ENCODE data around the gene NOX5. TPM values are rescaled to one million over a fixed set of nuclear protein-coding genes. Genes with fewer than 3 reads are reported as not detected.

The NOX5 gene
- total and polyA plus RNA-seq, 4 donors: 0.18 to 0.23 (median 0.19) TPM; not detected in 1

DNA sequence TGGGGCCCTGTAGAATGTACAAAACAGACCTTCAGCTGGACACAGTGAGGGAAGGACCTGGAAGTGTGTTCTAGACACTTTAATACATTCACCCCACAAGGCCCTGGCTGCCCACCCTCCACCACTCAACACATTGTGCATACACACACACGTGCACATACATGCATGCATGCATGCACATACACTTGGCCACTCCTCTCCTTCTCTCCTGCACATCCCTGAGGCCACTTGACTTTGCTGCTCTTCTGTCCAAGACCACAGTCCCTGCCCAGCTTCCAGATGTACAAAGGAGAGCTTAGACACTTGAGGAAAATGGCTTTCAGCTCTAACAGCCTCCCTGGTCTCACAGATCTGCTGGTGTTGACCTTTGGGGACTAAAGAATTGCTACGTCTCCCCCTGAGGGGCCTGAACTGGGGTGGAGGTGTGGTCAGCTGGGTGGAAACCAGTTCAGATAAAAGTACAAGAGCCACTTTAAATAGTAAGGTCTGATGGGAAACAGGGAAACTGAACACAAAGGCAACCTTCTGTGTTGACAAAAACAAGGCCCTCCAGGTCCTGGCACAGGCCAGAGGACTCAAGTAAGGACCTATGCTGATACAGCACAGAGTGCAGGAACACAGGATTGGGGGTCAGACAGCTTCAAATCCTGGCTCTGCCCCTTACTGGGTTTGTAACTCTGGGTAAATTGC lies 24.8 kb upstream of the NOX5 start:
- no peaks in the 10 kb centered on the region for H3K27me3 ChIP-seq (ENCODE audit: control insufficient read depth in 1 of 2, insufficient read depth in 2 of 2, low read length in 1 of 2)
- no peaks in the 10 kb centered on the region for H3K4me1 ChIP-seq (ENCODE audit: control insufficient read depth in 1 of 2, insufficient read depth in 2 of 2, low read length in 2 of 2)
- intact Hi-C loops (cut with DNase I): no loop called here
- H3K36me3 ChIP-seq (ENCODE audit: control insufficient read depth in 1 of 2, insufficient read depth in 2 of 2, low read length in 1 of 2): no peaks in the 10 kb centered on the region
- no peaks in the 10 kb centered on the region for H3K9me3 ChIP-seq (ENCODE audit: control insufficient read depth, low read length)
- no peak for ATAC-seq (ENCODE audit: low FRiP score)
- no peak overlapping the region for H3K27ac ChIP-seq (ENCODE audit: low read depth in 1 of 2, low read length in 2 of 2)
- no peak overlapping the region for H3K4me3 ChIP-seq (ENCODE audit: low read length in 2 of 2)
- 68 to 88% methylated on average over 2 of the region's 2 CpGs for WGBS, 2 donors
- no peak for DNase-seq

DNA sequence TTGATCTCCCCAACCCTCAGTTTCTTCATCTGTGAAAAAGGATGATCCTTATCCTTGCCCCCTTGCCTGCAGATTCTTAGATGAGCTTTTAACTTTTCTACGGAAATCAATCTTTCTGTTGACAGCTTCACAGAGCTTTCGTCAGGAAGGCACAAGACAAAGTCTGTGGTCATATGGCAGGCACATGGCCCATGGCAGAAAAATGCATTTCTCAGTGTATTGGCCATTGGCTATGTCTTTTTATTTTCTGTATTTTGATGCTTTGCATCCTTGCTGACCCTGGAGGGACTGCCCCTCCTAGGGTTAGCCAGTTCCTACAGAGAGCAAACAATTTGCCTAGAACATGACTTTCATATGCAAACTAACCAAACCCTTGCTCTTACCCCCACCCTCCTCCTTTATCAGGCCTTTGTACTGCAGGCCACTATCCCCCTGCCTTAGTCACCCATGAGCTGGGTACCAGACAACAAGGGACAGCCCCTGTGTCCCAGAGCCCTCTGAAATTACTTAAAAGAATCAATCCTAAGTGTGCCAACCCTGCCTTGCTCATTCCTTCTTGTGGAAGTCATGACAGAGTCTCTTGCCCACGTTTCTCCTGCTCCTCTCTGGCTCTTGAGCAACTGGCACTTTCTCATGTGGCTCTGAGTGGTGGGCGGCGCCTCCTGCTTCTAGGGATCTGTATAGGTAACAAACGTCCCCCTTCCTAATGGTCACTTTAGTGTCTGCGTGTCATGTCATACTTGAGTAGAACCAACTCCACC lies 24.1 kb upstream of the NOX5 start:
- Histone ChIP-seq H3K9me3 (ENCODE audit: control insufficient read depth, low read length) (no peaks in the 10 kb centered on the region), H3K36me3 (ENCODE audit: control insufficient read depth in 1 of 2, insufficient read depth in 2 of 2, low read length in 1 of 2) (no peaks in the 10 kb centered on the region), H3K4me1 (ENCODE audit: control insufficient read depth in 1 of 2, insufficient read depth in 2 of 2, low read length in 2 of 2) (no peaks in the 10 kb centered on the region), H3K27me3 (ENCODE audit: control insufficient read depth in 1 of 2, insufficient read depth in 2 of 2, low read length in 1 of 2) (no peaks in the 10 kb centered on the region), H3K27ac (ENCODE audit: low read depth in 1 of 2, low read length in 2 of 2) (no peak overlapping the region), H3K4me3 (ENCODE audit: low read length in 2 of 2) (no peak overlapping the region)
- intact Hi-C loops (cut with DNase I): no loop called here
- 77 to 78% methylated on average over 7 of the region's 7 CpGs for WGBS, 2 donors
- ATAC-seq (ENCODE audit: low FRiP score) (no peak), DNase-seq (no peak)

DNA sequence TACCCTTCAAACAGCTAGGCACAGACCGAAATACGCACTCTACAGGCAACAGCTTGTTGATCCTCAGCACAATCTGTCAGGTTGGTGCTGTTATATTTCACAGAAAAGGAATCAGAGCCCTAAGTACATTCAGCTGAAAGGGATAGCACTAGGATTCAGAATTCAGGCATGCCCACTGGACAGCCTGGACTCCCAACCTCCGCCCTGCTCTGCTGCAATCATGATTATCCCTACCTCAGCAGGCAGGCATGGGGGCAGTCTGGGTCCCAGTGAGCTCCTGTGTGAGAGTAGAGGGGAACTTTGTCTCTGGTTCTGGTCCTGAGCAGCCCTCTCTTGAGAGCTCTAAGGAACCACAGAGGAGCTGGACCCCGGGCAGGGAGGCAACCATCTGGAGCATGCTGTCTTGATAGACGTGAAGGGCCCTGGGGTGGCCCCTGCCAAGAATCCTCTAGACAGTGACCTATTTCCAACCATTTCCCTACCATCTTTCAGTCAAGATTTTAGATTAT lies 23.4 kb upstream of the NOX5 start:
- WGBS, 2 donors: 81 to 84% methylated on average over 5 of the region's 5 CpGs
- H3K4me1 ChIP-seq (ENCODE audit: control insufficient read depth in 1 of 2, insufficient read depth in 2 of 2, low read length in 2 of 2): no peaks in the 10 kb centered on the region
- no peak overlapping the region for H3K4me3 ChIP-seq (ENCODE audit: low read length in 2 of 2)
- no peaks in the 10 kb centered on the region for H3K36me3 ChIP-seq (ENCODE audit: control insufficient read depth in 1 of 2, insufficient read depth in 2 of 2, low read length in 1 of 2)
- no peak for DNase-seq
- ATAC-seq (ENCODE audit: low FRiP score): no peak
- intact Hi-C loops (cut with DNase I): no loop called here
- no peaks in the 10 kb centered on the region for H3K9me3 ChIP-seq (ENCODE audit: control insufficient read depth, low read length)
- no peaks in the 10 kb centered on the region for H3K27me3 ChIP-seq (ENCODE audit: control insufficient read depth in 1 of 2, insufficient read depth in 2 of 2, low read length in 1 of 2)
- H3K27ac ChIP-seq (ENCODE audit: low read depth in 1 of 2, low read length in 2 of 2): no peak overlapping the region

DNA sequence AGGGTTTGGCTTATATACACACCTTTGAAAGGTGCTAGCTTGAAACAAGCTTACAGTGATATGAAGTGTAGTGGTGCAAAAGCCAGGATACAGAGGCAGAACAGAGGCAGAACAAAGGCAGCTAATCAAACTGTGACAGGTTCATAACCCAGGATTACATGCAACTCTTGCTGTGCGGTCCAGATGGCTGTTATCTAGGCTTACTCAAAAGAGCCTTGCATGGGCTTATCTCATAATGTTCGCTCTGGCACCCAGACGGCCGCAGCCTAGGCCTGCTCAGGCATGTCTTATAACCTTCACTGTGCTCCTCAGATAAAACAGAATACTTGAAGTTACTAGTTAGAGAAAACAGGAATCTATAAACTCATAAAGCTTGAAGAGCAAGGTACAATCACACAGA lies 22.8 kb upstream of the NOX5 start:
- no peaks in the 10 kb centered on the region for H3K9me3 ChIP-seq (ENCODE audit: control insufficient read depth, low read length)
- no peak overlapping the region for H3K4me3 ChIP-seq (ENCODE audit: low read length in 2 of 2)
- intact Hi-C loops (cut with DNase I): no loop called here
- ATAC-seq (ENCODE audit: low FRiP score) (no peak), DNase-seq (no peak)
- no peak overlapping the region for H3K27ac ChIP-seq (ENCODE audit: low read depth in 1 of 2, low read length in 2 of 2)
- 79 to 86% methylated on average over 4 of the region's 4 CpGs for WGBS, 2 donors
- no peaks in the 10 kb centered on the region for H3K36me3 ChIP-seq (ENCODE audit: control insufficient read depth in 1 of 2, insufficient read depth in 2 of 2, low read length in 1 of 2)
- no peaks in the 10 kb centered on the region for H3K27me3 ChIP-seq (ENCODE audit: control insufficient read depth in 1 of 2, insufficient read depth in 2 of 2, low read length in 1 of 2)
- no peaks in the 10 kb centered on the region for H3K4me1 ChIP-seq (ENCODE audit: control insufficient read depth in 1 of 2, insufficient read depth in 2 of 2, low read length in 2 of 2)

DNA sequence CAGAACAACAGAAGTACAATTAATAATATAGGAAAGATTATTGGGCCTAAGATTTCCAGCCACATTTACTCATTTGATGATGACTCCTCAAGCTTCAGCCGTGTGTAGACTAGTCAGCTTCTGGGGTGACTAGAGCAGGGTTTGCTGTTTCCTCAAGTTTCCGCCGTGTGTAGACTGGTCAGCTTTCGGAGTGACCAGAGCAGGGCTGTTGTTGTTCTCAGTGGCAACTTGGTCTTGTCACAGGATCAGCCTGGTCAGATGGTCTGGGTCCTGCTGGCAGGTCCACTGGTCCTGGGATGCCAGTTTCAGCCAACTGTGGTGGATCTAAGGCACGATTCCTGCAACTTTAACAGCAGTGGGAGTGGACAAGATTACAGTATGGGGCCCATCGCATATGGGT lies 21.8 kb upstream of the NOX5 start:
- no peaks in the 10 kb centered on the region for H3K36me3 ChIP-seq (ENCODE audit: control insufficient read depth in 1 of 2, insufficient read depth in 2 of 2, low read length in 1 of 2)
- H3K27me3 ChIP-seq (ENCODE audit: control insufficient read depth in 1 of 2, insufficient read depth in 2 of 2, low read length in 1 of 2): no peaks in the 10 kb centered on the region
- DNase-seq: no peak
- H3K27ac ChIP-seq (ENCODE audit: low read depth in 1 of 2, low read length in 2 of 2): no peak overlapping the region
- no peak overlapping the region for H3K4me3 ChIP-seq (ENCODE audit: low read length in 2 of 2)
- no peaks in the 10 kb centered on the region for H3K9me3 ChIP-seq (ENCODE audit: control insufficient read depth, low read length)
- no peaks in the 10 kb centered on the region for H3K4me1 ChIP-seq (ENCODE audit: control insufficient read depth in 1 of 2, insufficient read depth in 2 of 2, low read length in 2 of 2)
- ATAC-seq (ENCODE audit: low FRiP score): no peak
- intact Hi-C loops (cut with DNase I): no loop called here
- 95% methylated on average over 6 of the region's 6 CpGs for WGBS, 2 donors

DNA sequence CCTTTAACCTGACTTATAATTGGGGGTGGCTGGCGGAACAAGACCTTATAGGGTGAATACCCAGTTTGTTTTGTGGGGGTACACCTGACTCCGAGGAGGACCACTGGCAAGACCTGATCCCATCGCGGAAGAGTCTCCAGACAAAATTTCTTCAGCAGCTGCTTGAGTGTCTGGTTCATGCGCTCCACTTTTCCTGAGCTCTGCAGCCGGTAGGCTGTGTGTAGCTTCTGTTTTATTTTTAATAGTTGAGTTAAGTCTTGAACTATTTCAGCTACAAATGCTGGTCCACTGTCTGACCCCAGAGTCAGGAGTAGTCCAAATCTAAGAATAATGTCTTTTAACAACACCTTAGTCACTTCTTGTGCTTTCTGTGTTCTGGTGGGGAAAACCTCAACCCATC lies 21.2 kb upstream of the NOX5 start:
- no peaks in the 10 kb centered on the region for H3K27me3 ChIP-seq (ENCODE audit: control insufficient read depth in 1 of 2, insufficient read depth in 2 of 2, low read length in 1 of 2)
- no peak overlapping the region for H3K4me3 ChIP-seq (ENCODE audit: low read length in 2 of 2)
- WGBS, 2 donors: 82 to 89% methylated on average over 6 of the region's 6 CpGs
- H3K36me3 ChIP-seq (ENCODE audit: control insufficient read depth in 1 of 2, insufficient read depth in 2 of 2, low read length in 1 of 2): no peaks in the 10 kb centered on the region
- no peak for ATAC-seq (ENCODE audit: low FRiP score)
- no peaks in the 10 kb centered on the region for H3K9me3 ChIP-seq (ENCODE audit: control insufficient read depth, low read length)
- H3K4me1 ChIP-seq (ENCODE audit: control insufficient read depth in 1 of 2, insufficient read depth in 2 of 2, low read length in 2 of 2): no peaks in the 10 kb centered on the region
- intact Hi-C loops (cut with DNase I): no loop called here
- H3K27ac ChIP-seq (ENCODE audit: low read depth in 1 of 2, low read length in 2 of 2): no peak overlapping the region
- no peak for DNase-seq

DNA sequence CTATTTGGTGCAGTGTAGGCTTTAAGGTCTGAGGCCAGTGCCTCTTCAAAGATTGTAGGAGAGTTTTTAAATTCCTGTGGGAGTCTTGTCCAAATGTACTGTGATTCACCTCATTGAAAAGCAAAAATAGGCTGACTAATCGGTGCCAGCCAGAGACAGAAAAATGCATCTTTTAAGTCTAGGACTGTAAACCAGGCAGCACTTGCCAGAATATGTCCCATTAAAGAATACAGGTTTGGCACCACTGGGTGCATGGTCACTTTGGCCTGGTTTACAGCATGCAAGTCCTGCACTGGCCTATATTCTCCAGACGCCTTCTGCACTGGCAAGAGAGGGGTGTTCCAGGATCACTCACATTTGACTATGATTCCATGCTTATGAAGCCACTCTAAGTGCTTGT lies 20.3 kb upstream of the NOX5 start:
- Histone ChIP-seq H3K36me3 (ENCODE audit: control insufficient read depth in 1 of 2, insufficient read depth in 2 of 2, low read length in 1 of 2) (no peaks in the 10 kb centered on the region), H3K4me1 (ENCODE audit: control insufficient read depth in 1 of 2, insufficient read depth in 2 of 2, low read length in 2 of 2) (no peaks in the 10 kb centered on the region), H3K4me3 (ENCODE audit: low read length in 2 of 2) (no peak overlapping the region), H3K9me3 (ENCODE audit: control insufficient read depth, low read length) (no peaks in the 10 kb centered on the region), H3K27ac (ENCODE audit: low read depth in 1 of 2, low read length in 2 of 2) (no peak overlapping the region), H3K27me3 (ENCODE audit: control insufficient read depth in 1 of 2, insufficient read depth in 2 of 2, low read length in 1 of 2) (no peaks in the 10 kb centered on the region)
- intact Hi-C loops (cut with DNase I): no loop called here
- no peak for DNase-seq
- no peak for ATAC-seq (ENCODE audit: low FRiP score)
- 23 to 35% methylated on average over 2 of the region's 2 CpGs for WGBS, 2 donors

DNA sequence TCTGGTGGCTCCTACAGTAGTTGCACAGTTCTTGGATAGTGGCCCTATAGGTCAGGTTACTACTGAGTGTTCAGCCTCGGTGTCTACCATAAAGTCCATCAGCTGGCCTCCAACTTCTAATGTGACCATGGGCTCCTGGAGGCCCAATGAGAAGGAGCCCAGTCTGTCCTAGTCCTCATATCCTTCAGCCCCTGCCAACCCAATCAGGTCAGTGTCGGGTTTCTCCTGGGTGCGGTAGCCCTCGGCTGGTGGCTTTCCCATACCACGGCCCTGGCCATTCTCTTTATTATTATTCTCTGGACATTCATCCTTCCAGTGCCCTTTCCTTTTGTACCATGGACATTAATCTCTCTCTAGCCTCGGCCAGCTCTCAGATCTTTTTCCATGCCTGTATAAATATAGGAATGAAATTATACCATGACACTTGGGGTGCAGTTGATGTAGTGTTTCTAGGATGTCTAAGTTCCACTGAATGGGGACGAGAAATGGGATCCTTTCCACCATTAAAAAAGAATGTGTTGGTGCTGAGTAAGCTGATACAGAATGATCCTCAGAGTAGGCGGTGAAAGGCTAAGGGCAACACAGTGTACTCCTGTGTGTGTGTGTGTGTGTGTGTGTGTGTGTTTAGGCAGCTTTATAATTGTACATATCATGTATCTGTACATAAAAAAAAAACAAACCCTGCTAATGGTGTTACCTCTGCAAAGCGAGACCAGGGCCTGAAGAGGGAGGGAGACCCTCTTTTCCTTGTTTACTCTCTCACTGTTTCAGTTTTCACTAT lies 19.3 kb upstream of the NOX5 start:
- no peak overlapping the region for H3K27ac ChIP-seq (ENCODE audit: low read depth in 1 of 2, low read length in 2 of 2)
- 86 to 90% methylated on average over 9 of the region's 9 CpGs for WGBS, 2 donors
- DNase-seq: no peak

More for the DNA sequence above, 19.3 kb upstream of the NOX5 start:
- Histone ChIP-seq H3K27me3 (ENCODE audit: control insufficient read depth in 1 of 2, insufficient read depth in 2 of 2, low read length in 1 of 2) (no peaks in the 10 kb centered on the region), H3K4me1 (ENCODE audit: control insufficient read depth in 1 of 2, insufficient read depth in 2 of 2, low read length in 2 of 2) (no peaks in the 10 kb centered on the region), H3K9me3 (ENCODE audit: control insufficient read depth, low read length) (no peaks in the 10 kb centered on the region), H3K36me3 (ENCODE audit: control insufficient read depth in 1 of 2, insufficient read depth in 2 of 2, low read length in 1 of 2) (no peaks in the 10 kb centered on the region), H3K4me3 (ENCODE audit: low read length in 2 of 2) (no peak overlapping the region)
- intact Hi-C loops (cut with DNase I): no loop called here
- ATAC-seq (ENCODE audit: low FRiP score): no peak

All from aorta (tissue), 5 donors.